K562 (cell line): ENCODE results near the gene KLK13. TPM values are rescaled to one million over a fixed set of nuclear protein-coding genes. Genes with fewer than 3 reads are reported as not detected.

ENCODE experiments used
- ADNP ChIP-seq: fragments of 200-800 bp; sonication (Bioruptor generic); IDR thresholded peaks from 2 replicates; pipeline ENCODE4 v1.6.1; 2016; ENCODE audit warnings: missing genetic modification characterization, missing compliant biosample characterization
- CBFA2T2 ChIP-seq: fragments of 450-650 bp; conservative IDR thresholded peaks from 2 replicates; pipeline ENCODE4 v1.6.1; 2017; ENCODE audit warnings: mild to moderate bottlenecking
- CBX8 ChIP-seq: fragments of 200-600 bp; sonication (generic); IDR thresholded peaks from 2 replicates; pipeline ENCODE4 v1.6.1; 2012; ENCODE audit warnings: borderline replicate concordance, mixed run types, low read depth, mild to moderate bottlenecking, moderate library complexity, mixed read lengths, low read length, control low read depth, inconsistent platforms; ENCODE audit not compliant: poor library complexity, severe bottlenecking; ENCODE audit errors: extremely low read depth
- CREB1 ChIP-seq, 2 experiments: sonication (generic) in 1 of 2; formaldehyde crosslinking in 1 of 2; IDR thresholded peaks; 2 replicates each; pipeline versions ENCODE4 v1.6.1 to v1.8.0; 2012 to 2022; ENCODE audit warnings: inconsistent platforms in 1 of 2, mild to moderate bottlenecking in 1 of 2, missing genetic modification reagents in 1 of 2, moderate library complexity in 1 of 2
- DIDO1 ChIP-seq: fragments of 450-650 bp; IDR thresholded peaks from 2 replicates; pipeline ENCODE4 v1.6.1; 2016; ENCODE audit warnings: low read depth, missing biosample characterization, missing genetic modification characterization
- ESRRA ChIP-seq: fragments of 450-650 bp; IDR thresholded peaks from 2 replicates; pipeline ENCODE4 v1.6.1; 2014; ENCODE audit warnings: low read depth, mild to moderate bottlenecking, moderate library complexity, borderline replicate concordance
- FOSL1 ChIP-seq: fragments of 200-800 bp; sonication (Bioruptor generic); conservative IDR thresholded peaks from 2 replicates; pipeline ENCODE4 v1.6.1; 2016; ENCODE audit warnings: missing genetic modification characterization, missing compliant biosample characterization
- IRF2 ChIP-seq: sonication (generic); formaldehyde crosslinking; IDR thresholded peaks from 2 replicates; pipeline ENCODE4 v1.8.1; 2022; ENCODE audit warnings: mild to moderate bottlenecking, missing genetic modification reagents
- RBM17 ChIP-seq: fragments of 200-400 bp; formaldehyde crosslinking; IDR thresholded peaks from 2 replicates; pipeline ENCODE4 v1.6.1; 2017; ENCODE audit warnings: low read depth, mild to moderate bottlenecking, low read length, borderline replicate concordance
- RUNX1 ChIP-seq: sonication (generic); IDR thresholded peaks from 2 replicates; pipeline ENCODE4 v1.6.1; 2016; ENCODE audit warnings: antibody characterized with exemption, low read depth
- THAP12 ChIP-seq: fragments of 250-450 bp; sonication (Bioruptor Pico); IDR thresholded peaks from 2 replicates; pipeline ENCODE4 v1.9.0; 2021; ENCODE audit warnings: mild to moderate bottlenecking, inconsistent platforms
- TOE1 ChIP-seq, 2 experiments: fragments of 450-650 bp in 1 of 2; sonication (generic) in 1 of 2; formaldehyde crosslinking in 1 of 2; IDR thresholded peaks; 2 replicates each; pipeline versions ENCODE4 v1.7.1 to v1.8.0; 2016 to 2022; ENCODE audit warnings: borderline replicate concordance in 2 of 2, mild to moderate bottlenecking in 2 of 2, antibody characterized with exemption in 1 of 2, inconsistent platforms in 1 of 2, low read depth in 1 of 2, missing genetic modification reagents in 1 of 2, moderate library complexity in 1 of 2
- ZNF609 ChIP-seq: sonication (generic); formaldehyde crosslinking; IDR thresholded peaks from 2 replicates; pipeline ENCODE4 v1.8.1; 2023; ENCODE audit warnings: missing genetic modification reagents, mild to moderate bottlenecking, borderline replicate concordance
- ZNF766 ChIP-seq: fragments of 200-800 bp; sonication (Bioruptor generic); conservative IDR thresholded peaks from 2 replicates; pipeline ENCODE4 v1.6.1; 2016; ENCODE audit warnings: missing genetic modification characterization, missing compliant biosample characterization
- polyA plus RNA-seq, 8 experiments: library from polyadenylated mRNA; depleted of rRNA in 4 of 8; stranded (reverse) in 5 of 8; unstranded in 3 of 8; fragments of >200 nt; fragmentation: Nextera tagmentation in 2 of 8; fragmentation: Illumina TruSeq in 1 of 8; extraction: Ambion mirVana in 2 of 8; extraction: Trizol in 1 of 8; gene quantifications; 2 replicates each; pipeline versions ENCODE4 v1.2.1 to v1.2.3, GENCODE V29; 2011 to 2014; ENCODE audit warnings: inconsistent platforms in 1 of 8, missing spikeins in 1 of 8
- total RNA-seq, 7 experiments: library from RNA; depleted of rRNA in 6 of 7; stranded (reverse); fragments of >200 nt in 6 of 7; fragmentation: Illumina TruSeq in 2 of 7; extraction: Trizol in 2 of 7; gene quantifications; 2 replicates each; pipeline versions ENCODE4 v1.2.1 to v1.2.3, GENCODE V29; 2011 to 2021; ENCODE audit warnings: low replicate concordance in 1 of 7
- TF ChIP-seq, protein P1 (sequence below): fragments of 450-650 bp; formaldehyde crosslinking; IDR thresholded peaks from 2 replicates; pipeline ENCODE4 v1.4.0; 2022; ENCODE audit warnings: mild to moderate bottlenecking, moderate library complexity
- TF ChIP-seq, protein P2 (sequence below): IDR thresholded peaks from 2 replicates; pipeline ENCODE4 v1.6.1; 2012; ENCODE audit warnings: low read depth, low read length, improper control_type of control experiment, borderline replicate concordance

KLK13 gene
- total and polyA plus RNA-seq, 9 of the 15 experiments (the other 6 are each of a cell fraction or from before 2014, with no cell fraction given), result 0.72 to 9.0 (median 2.3) TPM

DNA sequence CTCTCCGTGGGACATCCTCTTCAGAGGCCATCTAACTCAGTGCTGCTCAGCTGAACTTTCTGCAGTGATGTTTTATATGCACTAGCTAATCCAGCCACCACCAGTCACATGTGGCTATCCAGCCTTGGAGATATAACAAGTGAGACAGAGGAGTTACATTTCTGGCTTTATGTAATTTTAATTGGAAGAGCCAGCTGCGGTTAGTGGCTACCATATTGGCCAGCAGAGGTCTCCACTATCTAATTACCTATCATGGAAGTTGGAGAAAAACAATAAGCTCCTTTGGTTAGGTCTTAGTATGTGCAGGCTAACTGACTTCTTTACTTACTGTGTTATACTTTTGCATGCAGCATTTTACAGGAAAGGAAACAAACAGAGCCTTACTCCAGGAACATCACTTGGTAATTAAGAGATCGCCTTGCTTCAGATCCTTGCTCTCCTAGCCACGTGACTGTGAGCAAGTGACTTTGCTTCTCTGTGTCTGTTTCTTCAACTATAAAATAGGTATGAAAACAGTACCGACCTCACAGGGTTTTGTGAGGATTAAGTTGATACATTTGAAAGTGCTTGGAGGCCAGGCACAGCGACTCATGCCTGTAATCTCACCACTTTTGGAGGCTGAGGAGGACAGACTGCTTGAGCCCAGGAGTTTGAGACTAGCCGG lies 43.8 kb downstream of the KLK13 start (continued):
- no peak for TF ChIP-seq ZNF609
- TF ChIP-seq FOSL1 (tag), result no peak
- no peak for TF ChIP-seq ZNF766
- no peak for TF ChIP-seq CBX8
- no peak for TF ChIP-seq IRF2 (CRISPR knock-in tag)
- TF ChIP-seq TOE1 (IDR thresholded peaks at IDR 0.05; ENCODE audit: borderline replicate concordance), result peak; percentile 35; the same call in 1 of the 2 replicates
- TF ChIP-seq TOE1 (CRISPR knock-in tag; IDR thresholded peaks at IDR 0.05; ENCODE audit: borderline replicate concordance, low read depth), result no peak
- TF ChIP-seq, protein P1, sequence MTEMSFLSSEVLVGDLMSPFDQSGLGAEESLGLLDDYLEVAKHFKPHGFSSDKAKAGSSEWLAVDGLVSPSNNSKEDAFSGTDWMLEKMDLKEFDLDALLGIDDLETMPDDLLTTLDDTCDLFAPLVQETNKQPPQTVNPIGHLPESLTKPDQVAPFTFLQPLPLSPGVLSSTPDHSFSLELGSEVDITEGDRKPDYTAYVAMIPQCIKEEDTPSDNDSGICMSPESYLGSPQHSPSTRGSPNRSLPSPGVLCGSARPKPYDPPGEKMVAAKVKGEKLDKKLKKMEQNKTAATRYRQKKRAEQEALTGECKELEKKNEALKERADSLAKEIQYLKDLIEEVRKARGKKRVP (CRISPR knock-in tag), result no peak
- no peak for TF ChIP-seq RBM17
- peak; percentile 71; the same call in 1 of the 2 replicates for TF ChIP-seq ESRRA
- TF ChIP-seq CBFA2T2, result 0 out of 2 replicates have a peak, but pooled peaks have one; percentile 11
- TF ChIP-seq, protein P2, sequence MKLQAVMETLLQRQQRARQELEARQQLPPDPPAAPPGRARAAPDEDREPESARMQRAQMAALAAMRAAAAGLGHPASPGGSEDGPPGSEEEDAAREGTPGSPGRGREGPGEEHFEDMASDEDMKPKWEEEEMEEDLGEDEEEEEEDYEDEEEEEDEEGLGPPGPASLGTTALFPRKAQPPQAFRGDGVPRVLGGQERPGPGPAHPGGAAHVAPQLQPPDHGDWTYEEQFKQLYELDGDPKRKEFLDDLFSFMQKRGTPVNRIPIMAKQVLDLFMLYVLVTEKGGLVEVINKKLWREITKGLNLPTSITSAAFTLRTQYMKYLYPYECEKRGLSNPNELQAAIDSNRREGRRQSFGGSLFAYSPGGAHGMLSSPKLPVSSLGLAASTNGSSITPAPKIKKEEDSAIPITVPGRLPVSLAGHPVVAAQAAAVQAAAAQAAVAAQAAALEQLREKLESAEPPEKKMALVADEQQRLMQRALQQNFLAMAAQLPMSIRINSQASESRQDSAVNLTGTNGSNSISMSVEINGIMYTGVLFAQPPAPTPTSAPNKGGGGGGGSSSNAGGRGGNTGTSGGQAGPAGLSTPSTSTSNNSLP, result peak; percentile 97
- TF ChIP-seq THAP12 (CRISPR knock-in tag), result no peak
- no peak for TF ChIP-seq ADNP (tag)
- TF ChIP-seq RUNX1, result no peak
- TF ChIP-seq DIDO1 (tag), result no peak
- no peak for TF ChIP-seq CREB1 (IDR thresholded peaks at IDR 0.05)
- TF ChIP-seq CREB1 (CRISPR knock-in tag; IDR thresholded peaks at IDR 0.05), result no peak
